Calu3 (cell line): ENCODE results near the gene SLC22A13. TPM values are rescaled to one million over a fixed set of nuclear protein-coding genes. Genes with fewer than 3 reads are reported as not detected.

Source experiments
- BruUV-seq: library from RNA; stranded (reverse); fragments of 400-500 nt; replicated peaks from 2 replicates; lab custom pipeline; 2021; lab: Mats Ljungman, UMichigan
- CTCF ChIA-PET: fragments of 300-600 bp; sonication (Branson Sonifier 250); formaldehyde crosslinking; loops from one replicate; lab custom pipeline; 2022; ENCODE audit warnings: antibody characterized with exemption; lab: Charles Lee
- DNase-seq: peaks from one replicate; pipeline ENCODE4 v3.0.0; 2022
- H3K27ac Mint-ChIP-seq: one replicate; pipeline ENCODE4 v1.8.0; 2022; ENCODE audit warnings: mixed read lengths; ENCODE audit not compliant: unreplicated experiment
- H3K27me3 Mint-ChIP-seq: one replicate; pipeline ENCODE4 v1.8.0; 2022; ENCODE audit warnings: mixed read lengths; ENCODE audit not compliant: unreplicated experiment
- H3K36me3 Mint-ChIP-seq: one replicate; pipeline ENCODE4 v1.8.0; 2022; ENCODE audit warnings: mild to moderate bottlenecking, moderate library complexity, mixed read lengths; ENCODE audit not compliant: insufficient read depth, unreplicated experiment
- H3K4me1 Mint-ChIP-seq: one replicate; pipeline ENCODE4 v1.8.0; 2022; ENCODE audit warnings: mild to moderate bottlenecking, low read depth, mixed read lengths; ENCODE audit not compliant: unreplicated experiment
- H3K4me3 Mint-ChIP-seq: one replicate; pipeline ENCODE4 v1.8.0; 2022; ENCODE audit warnings: mild to moderate bottlenecking, low read depth, moderate library complexity, mixed read lengths; ENCODE audit not compliant: unreplicated experiment
- H3K9me3 Mint-ChIP-seq: one replicate; pipeline ENCODE4 v1.8.0; 2022; ENCODE audit warnings: low read depth, mixed read lengths; ENCODE audit not compliant: unreplicated experiment
- intact Hi-C: fragments of 100-400 bp; cut with micrococcal nuclease; formaldehyde crosslinking; loops from one replicate; pipeline ENCODE4 v1.10.0; 2022; ENCODE audit not compliant: unreplicated experiment
- total RNA-seq: library from RNA; stranded (reverse); gene quantifications from 2 replicates; pipeline ENCODE4 v1.2.3, GENCODE V29; 2022
- TF ChIP-seq, protein P1 (sequence below): fragments of 200-600 bp; IDR thresholded peaks from one replicate; pipeline ENCODE4 v1.8.0; 2022; ENCODE audit warnings: antibody characterized with exemption; ENCODE audit not compliant: unreplicated experiment

The SLC22A13 gene
- total RNA-seq, 1 experiment from 2014 or later, result 3.5 TPM

GRCh38 chr3:38267662-38268061, 2.0 kb downstream of the SLC22A13 start:
- CTCF ChIA-PET, result no interaction called here
- no TSS peak for BruUV-seq
- H3K27ac Mint-ChIP-seq, result no peak overlapping the region
- no peak overlapping the region for H3K4me3 Mint-ChIP-seq
- TF ChIP-seq, protein P1, sequence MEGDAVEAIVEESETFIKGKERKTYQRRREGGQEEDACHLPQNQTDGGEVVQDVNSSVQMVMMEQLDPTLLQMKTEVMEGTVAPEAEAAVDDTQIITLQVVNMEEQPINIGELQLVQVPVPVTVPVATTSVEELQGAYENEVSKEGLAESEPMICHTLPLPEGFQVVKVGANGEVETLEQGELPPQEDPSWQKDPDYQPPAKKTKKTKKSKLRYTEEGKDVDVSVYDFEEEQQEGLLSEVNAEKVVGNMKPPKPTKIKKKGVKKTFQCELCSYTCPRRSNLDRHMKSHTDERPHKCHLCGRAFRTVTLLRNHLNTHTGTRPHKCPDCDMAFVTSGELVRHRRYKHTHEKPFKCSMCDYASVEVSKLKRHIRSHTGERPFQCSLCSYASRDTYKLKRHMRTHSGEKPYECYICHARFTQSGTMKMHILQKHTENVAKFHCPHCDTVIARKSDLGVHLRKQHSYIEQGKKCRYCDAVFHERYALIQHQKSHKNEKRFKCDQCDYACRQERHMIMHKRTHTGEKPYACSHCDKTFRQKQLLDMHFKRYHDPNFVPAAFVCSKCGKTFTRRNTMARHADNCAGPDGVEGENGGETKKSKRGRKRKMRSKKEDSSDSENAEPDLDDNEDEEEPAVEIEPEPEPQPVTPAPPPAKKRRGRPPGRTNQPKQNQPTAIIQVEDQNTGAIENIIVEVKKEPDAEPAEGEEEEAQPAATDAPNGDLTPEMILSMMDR, result no peak
- no peaks in the 10 kb centered on the region for H3K9me3 Mint-ChIP-seq
- H3K36me3 Mint-ChIP-seq, result no peaks in the 10 kb centered on the region
- DNase-seq, result no peak
- H3K4me1 Mint-ChIP-seq, result no peaks in the 10 kb centered on the region
- intact Hi-C loops, result no loop called here
- no peaks in the 10 kb centered on the region for H3K27me3 Mint-ChIP-seq

- no peaks in the 10 kb centered on the region for H3K4me1 Mint-ChIP-seq
- H3K27ac Mint-ChIP-seq, result no peak overlapping the region
- H3K9me3 Mint-ChIP-seq, result no peaks in the 10 kb centered on the region
- no peak for DNase-seq
- H3K27me3 Mint-ChIP-seq, result no peaks in the 10 kb centered on the region
- TF ChIP-seq, protein P1, result no peak
- H3K4me3 Mint-ChIP-seq, result no peak overlapping the region
- H3K36me3 Mint-ChIP-seq, result no peaks in the 10 kb centered on the region
- CTCF ChIA-PET, result no interaction called here
- no TSS peak for BruUV-seq
- intact Hi-C loops, result no loop called here
Observed at GRCh38 chr3:38268087-38268486, 2.5 kb downstream of the SLC22A13 start.

DNA sequence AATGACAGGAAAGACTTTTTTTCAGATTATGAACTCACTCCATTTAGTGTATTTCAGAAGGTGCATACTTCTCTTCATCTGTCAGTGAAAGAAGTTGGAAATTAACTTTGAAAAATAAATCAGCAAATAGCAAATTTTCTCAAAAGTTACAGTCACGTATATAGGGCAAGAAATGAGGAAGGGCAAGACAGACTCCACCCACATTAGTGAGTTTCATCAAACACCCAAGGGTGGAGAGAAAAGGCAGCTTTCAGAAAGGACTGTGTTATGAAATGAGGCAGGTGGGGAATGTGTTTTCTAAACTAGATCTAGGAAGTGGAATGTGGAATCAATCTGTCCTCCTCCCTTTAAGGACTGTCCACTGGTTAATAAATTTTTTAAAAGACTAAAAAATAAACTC, 2.9 kb downstream of the SLC22A13 start:
- BruUV-seq, result no TSS peak
- Mint-ChIP-seq H3K4me3 (no peak overlapping the region), H3K27me3 (no peaks in the 10 kb centered on the region), H3K4me1 (no peaks in the 10 kb centered on the region), H3K27ac (no peak overlapping the region), H3K9me3 (no peaks in the 10 kb centered on the region), H3K36me3 (no peaks in the 10 kb centered on the region)
- CTCF ChIA-PET, result no interaction called here
- TF ChIP-seq, protein P1, result no peak
- DNase-seq, result no peak
- intact Hi-C loops, result no loop called here

DNA sequence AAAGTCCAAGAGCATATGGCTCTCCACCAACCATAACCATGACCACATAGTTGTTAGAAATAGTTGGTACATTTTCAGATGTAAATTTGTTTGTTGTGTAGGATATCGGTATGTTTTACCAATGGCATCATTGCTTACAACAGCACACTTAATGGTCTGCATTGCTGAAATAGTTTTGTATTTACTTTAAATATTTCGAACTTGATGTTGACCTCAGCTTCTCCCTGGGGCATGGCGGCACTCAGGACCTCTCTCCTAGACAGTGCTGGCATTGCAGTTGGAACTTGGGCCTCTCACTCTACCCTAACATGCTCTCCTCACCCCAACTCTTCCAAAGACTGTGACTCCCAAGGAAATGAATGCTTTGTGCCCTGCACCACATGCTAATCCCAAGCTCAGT, 5.0 kb downstream of the SLC22A13 start:
- no peak for DNase-seq
- no peak overlapping the region for H3K4me3 Mint-ChIP-seq
- H3K4me1 Mint-ChIP-seq, result no peaks in the 10 kb centered on the region
- no TSS peak for BruUV-seq
- H3K9me3 Mint-ChIP-seq, result no peaks in the 10 kb centered on the region
- intact Hi-C loops, result no loop called here
- CTCF ChIA-PET, result no interaction called here
- no peak overlapping the region for H3K27ac Mint-ChIP-seq
- TF ChIP-seq, protein P1, result no peak
- H3K27me3 Mint-ChIP-seq, result no peaks in the 10 kb centered on the region
- H3K36me3 Mint-ChIP-seq, result no peaks in the 10 kb centered on the region
